Osteocyte (in vitro differentiated cells): ENCODE measurements around the gene TAC4. TPM values are rescaled to one million over a fixed set of nuclear protein-coding genes. Genes with fewer than 3 reads are reported as not detected.

Source experiments
- DNase-seq: peaks from one replicate; pipeline ENCODE4 v3.0.0; 2021; ENCODE audit warnings: mixed read lengths; ENCODE audit not compliant: unreplicated experiment; ENCODE audit errors: extremely low spot score
- H3K27ac Mint-ChIP-seq: one replicate; pipeline ENCODE4 v1.8.0; 2021; ENCODE audit warnings: mild to moderate bottlenecking, mixed read lengths; ENCODE audit not compliant: unreplicated experiment
- H3K27me3 Mint-ChIP-seq: one replicate; pipeline ENCODE4 v1.8.0; 2021; ENCODE audit warnings: mixed read lengths; ENCODE audit not compliant: unreplicated experiment
- H3K36me3 Mint-ChIP-seq: one replicate; pipeline ENCODE4 v1.8.0; 2021; ENCODE audit warnings: mixed read lengths; ENCODE audit not compliant: unreplicated experiment
- H3K4me1 Mint-ChIP-seq: one replicate; pipeline ENCODE4 v1.8.0; 2021; ENCODE audit warnings: mixed read lengths; ENCODE audit not compliant: unreplicated experiment
- H3K4me3 Mint-ChIP-seq: one replicate; pipeline ENCODE4 v1.8.0; 2021; ENCODE audit warnings: mild to moderate bottlenecking, moderate library complexity, mixed read lengths; ENCODE audit not compliant: unreplicated experiment
- H3K9me3 Mint-ChIP-seq: one replicate; pipeline ENCODE4 v1.8.0; 2021; ENCODE audit warnings: mixed read lengths; ENCODE audit not compliant: unreplicated experiment
- total RNA-seq: library from RNA; stranded (reverse); gene quantifications from 2 replicates; pipeline ENCODE4 v1.2.1, GENCODE V29; 2021
- TF ChIP-seq, protein P1 (sequence below): fragments of 200-600 bp; sonication (generic); IDR thresholded peaks from 2 replicates; pipeline ENCODE4 v1.5.0; 2021; ENCODE audit warnings: antibody characterized with exemption, mild to moderate bottlenecking, moderate library complexity

Gene TAC4
- total RNA-seq, 1 donor from 2014 or later = not detected

- no peaks in the 10 kb centered on the region for H3K9me3 Mint-ChIP-seq
- no peak overlapping the region for H3K4me3 Mint-ChIP-seq
- DNase-seq = no peak
- H3K4me1 Mint-ChIP-seq = peaks cover 10% of the 10 kb centered on the region
- TF ChIP-seq, protein P1, sequence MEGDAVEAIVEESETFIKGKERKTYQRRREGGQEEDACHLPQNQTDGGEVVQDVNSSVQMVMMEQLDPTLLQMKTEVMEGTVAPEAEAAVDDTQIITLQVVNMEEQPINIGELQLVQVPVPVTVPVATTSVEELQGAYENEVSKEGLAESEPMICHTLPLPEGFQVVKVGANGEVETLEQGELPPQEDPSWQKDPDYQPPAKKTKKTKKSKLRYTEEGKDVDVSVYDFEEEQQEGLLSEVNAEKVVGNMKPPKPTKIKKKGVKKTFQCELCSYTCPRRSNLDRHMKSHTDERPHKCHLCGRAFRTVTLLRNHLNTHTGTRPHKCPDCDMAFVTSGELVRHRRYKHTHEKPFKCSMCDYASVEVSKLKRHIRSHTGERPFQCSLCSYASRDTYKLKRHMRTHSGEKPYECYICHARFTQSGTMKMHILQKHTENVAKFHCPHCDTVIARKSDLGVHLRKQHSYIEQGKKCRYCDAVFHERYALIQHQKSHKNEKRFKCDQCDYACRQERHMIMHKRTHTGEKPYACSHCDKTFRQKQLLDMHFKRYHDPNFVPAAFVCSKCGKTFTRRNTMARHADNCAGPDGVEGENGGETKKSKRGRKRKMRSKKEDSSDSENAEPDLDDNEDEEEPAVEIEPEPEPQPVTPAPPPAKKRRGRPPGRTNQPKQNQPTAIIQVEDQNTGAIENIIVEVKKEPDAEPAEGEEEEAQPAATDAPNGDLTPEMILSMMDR = no peak
- H3K36me3 Mint-ChIP-seq = peaks cover 50% of the 10 kb centered on the region
- no peak overlapping the region for H3K27ac Mint-ChIP-seq
- no peaks in the 10 kb centered on the region for H3K27me3 Mint-ChIP-seq
Observed at GRCh38 chr17:49809056-49809455, 38.8 kb downstream of the TAC4 start.

DNA sequence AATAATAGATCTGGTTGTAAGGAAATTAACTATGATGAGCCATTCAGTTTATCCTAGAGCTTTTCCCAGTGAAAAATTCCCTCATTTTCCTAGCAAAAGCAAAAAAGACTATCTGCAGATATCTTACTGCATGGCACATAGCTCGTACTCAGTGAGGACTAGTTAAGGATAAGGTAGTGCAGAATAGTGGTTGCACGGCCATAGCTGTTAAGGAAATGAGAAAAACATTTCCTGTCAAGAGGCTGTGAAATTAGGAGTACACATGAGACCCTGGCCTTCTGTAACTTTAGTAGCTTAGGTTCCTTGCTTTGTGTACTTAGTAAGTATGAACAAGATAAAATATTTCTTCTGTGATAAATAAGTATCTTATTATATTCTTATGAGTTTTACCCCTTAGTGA lies 49.1 kb downstream of the TAC4 start:
- Mint-ChIP-seq H3K36me3 (peaks cover 33% of the 10 kb centered on the region), H3K27ac (no peak overlapping the region), H3K9me3 (no peaks in the 10 kb centered on the region), H3K4me3 (no peak overlapping the region), H3K4me1 (no peaks in the 10 kb centered on the region), H3K27me3 (no peaks in the 10 kb centered on the region)
- TF ChIP-seq, protein P1 = no peak
- DNase-seq = no peak

DNA sequence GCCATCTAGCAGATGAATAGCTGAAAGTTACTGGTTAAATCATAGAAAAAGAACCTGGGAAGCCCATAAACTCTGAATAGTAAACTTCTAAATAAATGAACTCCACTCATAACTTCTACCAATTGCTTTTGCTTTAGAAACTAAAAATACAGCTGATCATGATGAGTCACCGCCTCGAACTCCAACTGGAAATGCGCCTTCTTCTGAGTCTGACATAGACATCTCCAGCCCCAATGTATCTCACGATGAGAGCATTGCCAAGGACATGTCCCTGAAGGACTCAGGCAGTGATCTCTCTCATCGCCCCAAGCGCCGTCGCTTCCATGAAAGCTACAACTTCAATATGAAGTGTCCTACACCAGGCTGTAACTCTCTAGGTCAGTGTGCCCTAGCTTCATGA lies 49.7 kb downstream of the TAC4 start:
- Mint-ChIP-seq H3K4me1 (peaks cover 1% of the 10 kb centered on the region), H3K4me3 (no peak overlapping the region), H3K36me3 (peaks cover 36% of the 10 kb centered on the region), H3K9me3 (no peaks in the 10 kb centered on the region), H3K27ac (no peak overlapping the region), H3K27me3 (no peaks in the 10 kb centered on the region)
- DNase-seq = no peak
- TF ChIP-seq, protein P1 = no peak

DNA sequence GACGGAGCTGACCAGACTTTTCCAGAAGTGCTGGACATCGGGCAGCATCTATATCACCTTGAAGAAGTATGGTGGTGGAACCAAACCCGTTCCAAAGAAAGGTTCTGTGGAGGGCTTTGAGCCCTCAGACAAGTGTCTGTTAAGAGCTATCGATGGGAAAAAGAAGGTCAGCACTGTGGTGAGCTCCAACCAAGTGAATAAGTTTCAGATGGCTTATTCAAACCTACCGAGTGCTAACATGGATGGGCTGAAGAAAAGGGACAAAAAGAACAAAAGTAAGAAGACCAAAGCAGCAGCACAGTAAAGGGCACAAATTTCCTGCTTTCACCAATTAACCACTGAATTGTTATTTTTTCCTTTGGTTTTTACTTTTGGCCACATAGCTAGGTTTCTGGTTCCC lies 52.5 kb downstream of the TAC4 start:
- Mint-ChIP-seq H3K27ac (no peak overlapping the region), H3K36me3 (peaks cover 37% of the 10 kb centered on the region), H3K27me3 (no peaks in the 10 kb centered on the region), H3K4me3 (no peak overlapping the region), H3K4me1 (peaks cover 18% of the 10 kb centered on the region), H3K9me3 (no peaks in the 10 kb centered on the region)
- TF ChIP-seq, protein P1 = no peak
- DNase-seq = no peak

DNA sequence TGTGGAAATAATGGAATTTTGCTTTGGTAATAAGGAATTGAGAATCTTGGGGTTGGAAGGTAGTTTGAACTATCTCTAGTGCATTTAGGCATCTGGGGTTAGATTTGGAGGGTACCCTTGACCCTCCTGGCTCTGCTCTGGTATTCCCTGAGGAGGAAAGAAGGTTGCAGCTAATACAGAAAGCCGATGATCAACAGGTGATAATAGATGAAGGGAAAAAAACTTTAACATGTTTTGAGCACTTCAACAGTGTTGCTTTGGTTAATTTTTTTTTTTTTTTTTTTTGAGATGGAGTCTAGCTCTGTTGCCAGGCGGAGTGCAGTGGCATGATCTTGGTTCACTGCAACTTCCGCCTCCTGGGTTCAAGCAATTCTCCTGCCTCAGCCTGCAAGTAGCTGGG lies 54.6 kb downstream of the TAC4 start:
- H3K9me3 Mint-ChIP-seq = no peaks in the 10 kb centered on the region
- H3K27ac Mint-ChIP-seq = no peak overlapping the region
- no peak overlapping the region for H3K4me3 Mint-ChIP-seq
- TF ChIP-seq, protein P1 = no peak
- H3K27me3 Mint-ChIP-seq = no peaks in the 10 kb centered on the region
- DNase-seq = no peak
- peaks cover 25% of the 10 kb centered on the region for H3K36me3 Mint-ChIP-seq
- H3K4me1 Mint-ChIP-seq = peaks cover 29% of the 10 kb centered on the region
